HG02943 (cell line): ENCODE measurements around the gene DNAJC3.

Source experiments
- ATAC-seq: cut with Tn5 transposase; IDR thresholded peaks from one replicate; pipeline ENCODE4 v1.9.1; 2021; ENCODE audit warnings: mild to moderate bottlenecking, low read depth, moderate library complexity; ENCODE audit not compliant: unreplicated experiment

The DNAJC3 gene

DNA sequence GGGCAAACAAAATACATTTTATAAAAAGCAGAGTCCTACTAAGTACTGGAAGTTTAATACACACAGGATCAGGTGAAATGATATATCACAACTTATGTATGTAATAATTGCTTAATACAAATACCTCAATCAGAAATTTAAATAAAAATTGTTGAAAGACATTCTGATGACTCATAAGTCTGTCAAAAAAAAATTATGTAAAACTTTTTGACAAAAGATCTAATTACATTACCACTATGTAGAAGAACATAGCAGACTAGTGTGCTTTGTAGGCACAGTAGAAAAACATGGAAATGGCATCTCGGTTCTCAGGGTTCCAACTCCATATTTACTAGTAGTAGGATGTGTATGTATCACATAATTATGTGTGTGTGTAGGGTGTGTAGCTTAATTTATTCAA is 156.2 kb downstream of the DNAJC3 start:
- no peak for ATAC-seq

DNA sequence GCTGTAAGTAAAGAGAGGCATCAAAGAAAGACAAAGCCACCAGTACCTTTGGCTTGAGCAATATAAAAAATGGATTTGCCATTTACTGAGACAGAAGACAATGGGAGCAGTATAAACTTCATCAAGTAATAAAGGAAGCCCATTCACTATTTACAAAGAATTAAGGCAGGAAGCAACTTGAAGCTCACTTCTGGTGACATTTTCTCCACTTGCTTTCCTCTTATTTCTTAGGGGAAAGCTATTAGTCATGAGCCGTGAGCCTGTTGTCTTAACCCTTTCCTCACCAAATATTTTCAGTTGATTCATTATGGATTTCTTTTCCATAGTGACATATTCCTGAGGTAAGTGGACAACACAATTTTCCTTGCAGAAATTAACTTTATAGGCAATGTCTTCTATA is 156.8 kb downstream of the DNAJC3 start:
- ATAC-seq, result no peak

DNA sequence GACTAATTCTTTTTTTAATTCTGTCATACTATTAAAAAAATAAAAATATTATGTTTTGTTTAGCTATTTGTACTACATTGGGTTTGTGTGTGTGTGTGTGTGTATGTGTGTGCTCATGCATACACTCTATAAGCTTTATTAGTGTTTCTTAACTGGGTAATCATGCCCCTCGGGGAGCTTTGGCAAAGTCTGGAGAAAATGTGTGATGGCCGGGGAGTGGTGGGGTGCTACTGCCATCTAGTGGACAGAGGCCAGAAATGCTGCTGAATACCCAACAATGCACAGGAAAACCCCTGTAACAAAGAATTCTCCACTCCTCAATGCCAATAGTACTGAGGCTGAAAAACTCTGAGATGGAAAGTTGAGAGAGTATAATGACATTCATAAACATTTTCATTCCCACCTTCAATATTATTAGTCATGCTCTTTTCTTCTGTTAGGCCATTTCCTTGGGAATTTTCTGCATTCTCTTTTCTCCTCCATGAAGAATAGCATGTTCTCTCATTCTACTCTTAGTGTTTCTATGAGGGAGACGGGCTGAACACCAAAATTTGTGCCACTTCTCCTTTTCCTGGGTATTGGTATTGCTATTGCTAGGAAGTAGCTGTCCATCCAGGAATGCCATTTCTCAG is 157.3 kb downstream of the DNAJC3 start:
- ATAC-seq, result peak; percentile 90

DNA sequence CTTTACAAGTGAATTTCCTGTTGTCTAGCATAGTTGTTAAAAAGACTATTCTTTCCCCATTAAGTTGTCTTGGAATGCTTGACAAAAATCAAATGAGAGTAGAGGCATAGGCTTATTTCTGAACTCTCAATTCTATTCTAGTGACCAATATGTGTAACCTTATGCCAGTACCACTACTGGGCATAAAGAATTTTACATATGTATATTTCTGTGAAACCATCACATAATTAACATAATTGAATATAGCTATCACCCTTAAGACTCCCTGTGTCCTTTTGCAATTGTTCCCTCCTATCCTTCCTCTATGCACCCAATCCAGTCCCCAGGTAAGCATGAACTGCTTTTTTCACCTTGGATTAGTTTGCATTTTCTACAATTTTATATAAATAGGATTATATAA is 165.0 kb downstream of the DNAJC3 start:
- ATAC-seq, result no peak

DNA sequence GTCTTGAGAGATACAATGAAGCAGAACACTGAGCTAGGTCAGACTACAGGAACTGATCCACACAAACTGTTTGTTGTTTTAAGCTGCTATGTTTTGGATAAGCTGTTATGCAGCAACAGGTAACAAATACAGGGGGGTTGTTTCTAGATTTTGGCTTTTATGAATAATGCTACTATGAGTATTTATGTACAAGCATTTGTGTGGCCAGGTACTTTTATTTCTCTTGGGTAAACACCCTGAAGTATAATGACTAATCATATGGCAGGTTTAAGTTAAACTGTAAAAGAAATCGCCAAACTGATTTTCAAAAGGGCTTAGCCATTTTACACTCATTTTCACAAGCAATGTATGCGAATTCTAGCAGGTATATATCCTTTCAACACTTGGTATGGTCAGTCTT is 166.0 kb downstream of the DNAJC3 start:
- ATAC-seq, result no peak
